GM12864 (cell line): ENCODE data around the gene SLC30A2.

Experiments used
- DNase-seq: peaks from one replicate; pipeline ENCODE4 v3.0.0-alpha.2; 2011; ENCODE audit warnings: low read depth
- H3K4me3 ChIP-seq: 2 replicates; pipeline ENCODE4 v1.5.1; 2011; ENCODE audit warnings: mild to moderate bottlenecking, low read depth, low read length, control low read depth
- TF ChIP-seq, protein P1 (sequence below): IDR thresholded peaks from 2 replicates; pipeline ENCODE4 v1.5.1; 2011; ENCODE audit warnings: low read depth, mild to moderate bottlenecking, moderate library complexity, low read length, control low read depth, inconsistent platforms; ENCODE audit errors: missing control alignments

The SLC30A2 gene

GRCh38 chr1:26035959-26036755, 9.8 kb downstream of the SLC30A2 start:
- TF ChIP-seq, protein P1, sequence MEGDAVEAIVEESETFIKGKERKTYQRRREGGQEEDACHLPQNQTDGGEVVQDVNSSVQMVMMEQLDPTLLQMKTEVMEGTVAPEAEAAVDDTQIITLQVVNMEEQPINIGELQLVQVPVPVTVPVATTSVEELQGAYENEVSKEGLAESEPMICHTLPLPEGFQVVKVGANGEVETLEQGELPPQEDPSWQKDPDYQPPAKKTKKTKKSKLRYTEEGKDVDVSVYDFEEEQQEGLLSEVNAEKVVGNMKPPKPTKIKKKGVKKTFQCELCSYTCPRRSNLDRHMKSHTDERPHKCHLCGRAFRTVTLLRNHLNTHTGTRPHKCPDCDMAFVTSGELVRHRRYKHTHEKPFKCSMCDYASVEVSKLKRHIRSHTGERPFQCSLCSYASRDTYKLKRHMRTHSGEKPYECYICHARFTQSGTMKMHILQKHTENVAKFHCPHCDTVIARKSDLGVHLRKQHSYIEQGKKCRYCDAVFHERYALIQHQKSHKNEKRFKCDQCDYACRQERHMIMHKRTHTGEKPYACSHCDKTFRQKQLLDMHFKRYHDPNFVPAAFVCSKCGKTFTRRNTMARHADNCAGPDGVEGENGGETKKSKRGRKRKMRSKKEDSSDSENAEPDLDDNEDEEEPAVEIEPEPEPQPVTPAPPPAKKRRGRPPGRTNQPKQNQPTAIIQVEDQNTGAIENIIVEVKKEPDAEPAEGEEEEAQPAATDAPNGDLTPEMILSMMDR: peak; percentile 98
- peak overlapping the region; percentile 57 for H3K4me3 ChIP-seq
- no peak for DNase-seq

GRCh38 chr1:26035203-26035958, 10.5 kb downstream of the SLC30A2 start:
- TF ChIP-seq, protein P1: no peak
- DNase-seq: peak; percentile 65
- peak overlapping the region; percentile 57 for H3K4me3 ChIP-seq

DNA sequence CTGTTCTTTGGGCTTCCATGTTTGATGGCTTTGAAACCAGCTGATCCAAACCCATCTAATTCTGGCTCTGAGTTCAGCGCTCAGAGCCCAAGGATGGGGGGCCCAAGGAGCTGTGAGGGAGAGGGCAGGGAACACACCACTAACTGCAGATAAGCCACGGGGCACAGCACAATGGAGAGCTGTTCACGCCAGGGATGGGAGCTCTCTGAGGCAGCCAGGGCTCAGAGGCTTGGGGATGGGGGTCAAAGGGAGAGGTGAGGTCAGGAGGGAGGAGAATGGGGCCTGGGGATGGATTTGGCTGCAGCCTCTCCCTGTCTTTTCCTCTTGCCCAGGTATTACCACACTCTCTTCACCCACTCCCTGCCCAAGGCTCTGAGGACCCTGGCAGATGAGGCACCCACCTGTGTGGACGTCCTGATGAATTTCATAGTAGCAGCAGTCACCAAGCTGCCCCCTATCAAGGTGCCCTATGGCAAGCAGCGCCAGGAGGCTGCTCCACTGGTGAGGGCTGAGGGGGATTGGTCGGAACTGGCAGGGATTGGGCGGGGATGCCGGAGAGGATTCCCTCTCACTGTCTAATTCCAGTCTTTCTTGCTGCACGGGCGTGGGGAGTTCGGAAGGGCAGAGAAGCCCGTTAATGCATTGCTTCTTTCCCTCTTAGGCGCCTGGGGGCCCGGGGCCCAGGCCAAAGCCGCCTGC, 11.3 kb downstream of the SLC30A2 start:
- peak overlapping the region; percentile 57 for H3K4me3 ChIP-seq
- DNase-seq: no peak
- TF ChIP-seq, protein P1: no peak

DNA sequence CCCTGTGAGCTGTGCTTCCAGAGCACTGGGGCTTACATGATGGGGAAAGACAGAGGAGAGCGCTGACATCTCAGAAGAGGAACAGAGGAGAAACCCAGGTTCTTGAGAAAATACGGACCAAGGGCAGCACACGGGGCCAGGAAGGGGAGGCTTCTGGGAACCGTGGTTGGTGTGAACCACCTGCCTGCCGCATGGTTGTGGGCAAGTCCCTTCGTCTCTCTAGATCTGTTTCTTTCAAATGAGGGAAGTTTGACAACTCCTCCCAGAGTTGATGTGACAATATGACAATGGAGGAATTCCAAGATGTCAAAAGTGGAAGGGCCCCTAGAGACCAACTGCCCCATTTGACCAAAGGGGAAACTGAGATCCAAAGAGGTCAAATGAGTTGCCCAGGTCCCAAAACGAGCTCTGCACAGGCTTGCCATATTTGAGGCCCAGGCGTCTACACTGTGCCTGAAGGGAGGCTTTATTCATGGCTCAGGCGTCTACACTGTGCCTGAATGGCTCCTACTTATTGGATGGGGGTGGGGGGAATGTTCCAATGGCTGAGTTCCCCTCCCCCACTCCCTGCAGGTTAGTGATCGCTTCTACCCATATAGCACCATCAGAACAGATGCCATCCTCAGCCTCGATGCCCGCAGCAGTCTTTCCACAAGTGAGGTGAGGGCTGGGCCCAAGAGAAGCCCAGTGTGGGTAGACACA, 13.1 kb downstream of the SLC30A2 start:
- TF ChIP-seq, protein P1: no peak
- H3K4me3 ChIP-seq: no peak overlapping the region
- no peak for DNase-seq

- no peak overlapping the region for H3K4me3 ChIP-seq
- DNase-seq: no peak
- TF ChIP-seq, protein P1: no peak
Measured at GRCh38 chr1:26031611-26032220, 14.2 kb downstream of the SLC30A2 start.

GRCh38 chr1:26031196-26031595, 14.7 kb downstream of the SLC30A2 start:
- TF ChIP-seq, protein P1: no peak
- no peak overlapping the region for H3K4me3 ChIP-seq
- DNase-seq: no peak
